ENCODE results near the gene TTC32. TPM values are rescaled to one million over a fixed set of nuclear protein-coding genes. Genes with fewer than 3 reads are reported as not detected.

Gene TTC32
- total and polyA plus RNA-seq, 2 donors (not counting 3 experiments of a cell fraction or from before 2014, with no cell fraction given): 8.8 to 9.4 TPM

- no peak for FAIRE-seq
- DNase-seq (ENCODE audit: low read depth, low spot score): no peak
Measured at GRCh38 chr2:19870792-19871191, 31.0 kb downstream of the TTC32 start.

More at GRCh38 chr2:19870792-19871191, 31.0 kb downstream of the TTC32 start:
- Histone ChIP-seq H3K9me3 (replicated peaks; ENCODE audit: control insufficient read depth, insufficient read depth, low read length) (no peaks in the 10 kb centered on the region), H3K4me1 (ENCODE audit: control insufficient read depth, extremely low read depth, insufficient read depth, low read length) (peaks cover 5% of the 10 kb centered on the region), H3K4me3 (replicated peaks in 1 of 3; ENCODE audit: insufficient read depth in 1 of 3, low read depth in 1 of 3, low read length in 3 of 3) (no peak overlapping the region), H3K27ac (ENCODE audit: insufficient read depth, low read depth, low read length) (no peak overlapping the region), H3K9me1 (replicated peaks; ENCODE audit: control insufficient read depth, extremely low read depth, insufficient read depth, low read length) (no peaks in the 10 kb centered on the region), H3K4me2 (ENCODE audit: insufficient read depth, low read length) (no peak overlapping the region), H3K9ac (replicated peaks; ENCODE audit: extremely low read depth, insufficient read depth, low read length) (no peak overlapping the region), H2AFZ (ENCODE audit: low read depth, low read length) (no peak overlapping the region), H3K36me3 (ENCODE audit: control insufficient read depth in 2 of 2, extremely low read depth in 1 of 2, insufficient read depth in 2 of 2, low read length in 2 of 2) (no peaks in the 10 kb centered on the region), H4K20me1 (replicated peaks; ENCODE audit: control insufficient read depth, extremely low read depth, insufficient read depth, low read length) (no peaks in the 10 kb centered on the region), H3K27me3 (ENCODE audit: control insufficient read depth in 2 of 2, insufficient read depth in 2 of 2, low read length in 2 of 2) (no peaks in the 10 kb centered on the region), H3K79me2 (ENCODE audit: control insufficient read depth, insufficient read depth, low read length) (no peaks in the 10 kb centered on the region)
- POLR2A ChIA-PET: interaction anchor here (0.7 kb wide), 1 partner anchor 1442 kb away, joined by 3 read pairs; no protein-coding TSS in a partner anchor
- CTCF ChIA-PET: no interaction called here
- intact Hi-C loops (cut with micrococcal nuclease): no loop called here
- dilution Hi-C loops (cut with MboI; ENCODE audit: extremely low pct_ligation_motif_present, low sequenced_read_pairs): no loop called here
- TF ChIP-seq CTCF (IDR thresholded peaks at IDR 0.05; ENCODE audit: extremely low read depth in 1 of 2, insufficient read depth in 1 of 2, low read depth in 1 of 2, low read length in 2 of 2) (no peak), GATA2 (IDR thresholded peaks at IDR 0.05; ENCODE audit: insufficient read depth, insufficient read length, low read depth, low read length) (no peak), POLR2AphosphoS5 (IDR thresholded peaks at IDR 0.05; ENCODE audit: insufficient read depth, low read depth, low read length) (no peak)
- no TSS peak for BruUV-seq (replicated peaks)

Data from endothelial cell of umbilical vein (primary cell).